GM21528 (cell line): ENCODE results near the gene TMEM86B.

Source experiments
- ATAC-seq: cut with Tn5 transposase; IDR thresholded peaks from one replicate; pipeline ENCODE4 v1.9.1; 2021; ENCODE audit warnings: mild to moderate bottlenecking, moderate library complexity; ENCODE audit not compliant: unreplicated experiment, low FRiP score

Gene TMEM86B

DNA sequence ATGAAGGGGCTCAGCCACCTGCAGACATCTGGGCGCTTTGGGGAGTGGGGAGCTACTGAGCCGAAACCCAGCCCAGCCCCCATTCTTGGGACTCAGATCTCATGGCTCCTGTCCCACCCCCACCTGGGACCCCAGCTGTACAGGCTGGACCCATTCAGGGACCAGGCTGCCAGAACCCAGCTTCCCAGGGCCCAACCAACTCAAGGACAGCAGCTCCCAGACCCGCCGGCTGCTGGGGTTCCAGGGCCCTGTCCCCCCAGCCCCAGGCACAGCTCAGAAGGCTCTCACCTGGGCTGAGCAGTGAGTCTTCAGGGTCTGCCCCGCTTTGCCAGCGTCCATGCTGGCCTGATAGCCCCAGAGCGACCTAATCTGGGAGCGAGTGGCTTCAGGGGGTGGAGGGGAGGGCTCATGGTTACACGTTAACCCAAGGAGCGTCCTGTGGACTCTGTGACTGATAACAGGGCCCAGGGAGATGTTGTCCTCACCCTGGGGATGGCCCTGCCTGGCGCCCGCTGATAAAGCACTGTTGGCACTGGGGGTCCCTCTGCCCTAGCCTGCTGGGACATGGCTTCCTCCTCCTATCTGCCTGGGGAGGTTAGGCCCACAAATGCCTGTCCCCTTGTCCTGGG, at the start of gene TMEM86B:
Gene TMEM86B, minus strand, starts transcription at position 361 of the 629 bp plus-strand sequence. Its CDS starts 22 bp downstream, at position 339.
- ATAC-seq = no peak

- ATAC-seq = no peak
Measured at GRCh38 chr19:55277494-55277893, 48.9 kb upstream of the TMEM86B start.

DNA sequence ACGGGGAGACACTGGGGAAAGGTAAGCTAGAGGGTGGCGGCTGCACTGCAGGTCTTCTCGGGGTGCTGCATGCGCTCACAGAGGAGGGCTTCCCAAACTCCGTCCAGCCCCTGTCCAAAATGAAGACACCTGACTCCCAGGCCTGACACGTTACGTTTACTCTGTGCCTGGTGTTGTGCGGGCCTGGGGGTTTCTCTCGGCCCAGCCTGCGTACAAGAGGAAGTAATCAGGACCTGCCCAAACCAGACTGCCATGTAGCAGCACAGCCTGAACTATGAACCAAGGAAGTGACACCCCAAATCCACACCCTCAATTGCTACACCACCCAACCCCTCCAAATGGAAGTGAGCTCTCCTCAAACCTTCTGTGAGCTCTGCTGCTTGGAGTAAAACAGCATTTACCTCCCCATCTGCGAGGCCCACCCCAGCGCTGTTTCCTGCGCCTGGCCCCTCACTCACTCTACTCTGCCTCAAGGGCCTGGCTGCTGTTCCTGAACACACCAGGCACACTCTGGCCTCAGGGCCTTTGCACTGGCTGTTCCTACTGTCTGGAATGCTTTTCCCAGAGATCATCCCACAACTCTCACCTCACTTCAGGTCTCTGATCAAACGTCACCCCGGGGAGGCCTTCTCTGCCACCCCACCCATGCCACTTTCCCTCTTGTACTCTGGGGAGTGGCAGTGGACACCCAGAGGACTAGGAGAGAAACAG, 48.3 kb upstream of the TMEM86B start:
- ATAC-seq = peak; percentile 1

- peak; percentile 55 for ATAC-seq
Measured at GRCh38 chr19:55275851-55276719, 47.5 kb upstream of the TMEM86B start.

- ATAC-seq = no peak
Measured at GRCh38 chr19:55273978-55274707, 45.6 kb upstream of the TMEM86B start.

GRCh38 chr19:55272142-55272541, 43.6 kb upstream of the TMEM86B start:
- ATAC-seq = no peak

- no peak for ATAC-seq
Measured at GRCh38 chr19:55270172-55270942, 41.8 kb upstream of the TMEM86B start.

GRCh38 chr19:55269299-55269698, 40.7 kb upstream of the TMEM86B start:
- ATAC-seq = no peak

DNA sequence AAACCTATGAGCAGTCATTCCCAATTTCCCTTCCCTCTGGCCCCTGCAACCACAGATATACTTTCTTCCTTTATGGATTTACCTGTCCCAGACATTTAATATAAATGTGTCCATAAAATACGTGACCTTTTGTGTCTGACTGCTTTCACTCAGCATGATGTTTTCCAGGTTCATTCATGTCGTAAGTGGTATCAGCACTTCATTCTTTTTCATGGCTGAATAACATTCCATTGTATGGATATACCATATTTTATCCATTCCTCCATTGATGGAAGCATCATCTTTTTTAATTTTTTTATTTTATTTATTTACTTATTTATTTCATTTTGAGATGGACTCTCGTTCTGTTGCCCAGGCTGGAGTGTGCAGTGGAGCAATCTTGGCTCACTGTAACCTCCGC, 38.3 kb upstream of the TMEM86B start:
- ATAC-seq = no peak

- ATAC-seq = no peak
Measured at GRCh38 chr19:55266404-55266803, 37.8 kb upstream of the TMEM86B start.

GRCh38 chr19:55265723-55266386, 37.3 kb upstream of the TMEM86B start:
- ATAC-seq = no peak

GRCh38 chr19:55265173-55265572, 36.6 kb upstream of the TMEM86B start:
- ATAC-seq = no peak

DNA sequence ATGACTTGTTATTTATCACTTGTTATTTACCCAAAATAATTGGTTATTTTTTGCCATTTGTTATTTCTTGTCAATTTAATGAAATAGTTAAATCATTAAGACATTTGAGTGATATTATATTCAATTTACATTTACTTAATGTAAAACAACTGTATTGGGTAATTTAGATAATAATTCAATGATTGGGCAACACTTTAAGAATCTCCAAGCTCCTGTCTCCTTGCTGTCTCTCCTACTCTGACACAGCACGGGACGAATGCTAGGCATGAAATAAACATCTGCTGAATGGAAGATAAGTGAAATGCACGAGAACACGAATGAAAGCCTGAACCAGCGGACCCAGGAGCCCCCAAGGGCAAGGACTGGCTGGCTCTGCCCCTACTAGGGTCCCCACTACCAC, 36.0 kb upstream of the TMEM86B start:
- no peak for ATAC-seq

DNA sequence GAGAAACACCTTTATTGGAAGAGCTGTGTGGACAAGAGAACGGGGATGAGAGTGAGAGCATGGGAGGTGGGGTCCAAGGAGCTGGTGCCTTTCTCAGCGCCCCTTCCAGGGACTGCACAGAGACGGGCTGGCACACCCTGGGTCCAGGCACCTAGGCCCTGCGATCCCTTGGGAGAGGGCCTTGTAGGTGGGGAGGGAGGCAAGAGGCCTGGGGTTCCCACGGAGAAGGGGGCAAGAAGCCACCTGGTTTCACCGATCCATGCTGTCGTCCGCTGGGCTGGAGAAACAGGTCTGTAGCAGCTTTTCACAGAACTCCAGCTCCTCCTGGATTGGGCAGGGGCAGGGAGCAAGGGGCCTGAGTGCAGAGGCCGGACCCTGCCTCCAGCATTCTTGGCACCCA, 33.8 kb upstream of the TMEM86B start:
- no peak for ATAC-seq

GRCh38 chr19:55261671-55262126, 33.1 kb upstream of the TMEM86B start:
- ATAC-seq = no peak

- no peak for ATAC-seq
Measured at GRCh38 chr19:55259540-55260210, 31.1 kb upstream of the TMEM86B start.

DNA sequence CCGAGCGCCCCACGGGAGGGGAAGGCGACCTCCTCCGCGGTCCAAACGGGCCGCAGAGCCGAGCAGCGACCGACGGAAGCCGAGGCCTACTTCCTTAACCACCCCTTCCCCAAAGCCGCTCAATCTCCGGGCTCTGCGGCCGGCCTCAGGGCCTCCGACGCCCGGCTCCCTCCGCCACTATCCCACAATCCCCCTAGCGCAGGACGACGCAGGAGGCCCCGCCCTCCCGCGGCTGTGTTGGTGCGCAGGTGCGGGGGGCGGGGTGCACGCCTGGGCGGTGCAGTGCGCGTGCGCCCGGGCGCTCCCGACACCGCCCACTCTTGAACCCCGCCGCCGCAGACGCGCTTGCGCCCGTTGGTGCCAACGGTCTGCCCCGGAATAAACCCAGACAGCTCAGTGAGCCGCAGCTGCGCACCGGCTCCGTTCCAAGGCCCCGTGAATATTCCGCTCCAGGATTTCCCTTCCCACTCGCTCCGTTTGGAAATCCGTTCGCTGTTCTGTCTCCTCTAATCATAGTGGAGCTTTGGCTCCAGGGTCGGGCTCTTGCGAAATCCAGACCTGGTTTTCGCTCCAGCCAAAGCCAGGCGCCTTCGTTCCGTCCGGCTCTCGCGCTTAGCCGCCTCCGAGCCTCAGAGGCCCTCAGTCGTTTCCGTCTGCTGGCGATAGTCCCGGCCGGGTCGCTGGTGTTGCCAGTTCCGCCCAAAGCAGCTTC, 30.4 kb upstream of the TMEM86B start, which contains the start of gene PPP6R1:
Gene PPP6R1, minus strand, starts transcription at position 190 of the 712 bp plus-strand sequence. CDS start 11,914 bp downstream, outside the sequence.
- ATAC-seq = peak; percentile 69

GRCh38 chr19:55258476-55258827, 29.9 kb upstream of the TMEM86B start:
- peak; percentile 14 for ATAC-seq
